Pulmonary artery endothelial cell (primary cell): ENCODE data around the gene SMG1. TPM values are rescaled to one million over a fixed set of nuclear protein-coding genes. Genes with fewer than 3 reads are reported as not detected.
"Not testable (repeated sequence)": the region's sequence is repeated elsewhere in the genome, so short reads cannot be mapped to it uniquely, and the experiment has no call there.

Source experiments
- DNase-seq: peaks from one replicate; pipeline ENCODE4 v3.0.0-alpha.2; 2011; ENCODE audit warnings: low read depth, low spot score
- total RNA-seq: library from RNA; depleted of rRNA; stranded (reverse); fragments of >200 nt; gene quantifications from 2 replicates; pipeline ENCODE4 v1.2.3, GENCODE V29; 2014

SMG1 gene
- total RNA-seq, 1 donor from 2014 or later, result 57.3 TPM

DNA sequence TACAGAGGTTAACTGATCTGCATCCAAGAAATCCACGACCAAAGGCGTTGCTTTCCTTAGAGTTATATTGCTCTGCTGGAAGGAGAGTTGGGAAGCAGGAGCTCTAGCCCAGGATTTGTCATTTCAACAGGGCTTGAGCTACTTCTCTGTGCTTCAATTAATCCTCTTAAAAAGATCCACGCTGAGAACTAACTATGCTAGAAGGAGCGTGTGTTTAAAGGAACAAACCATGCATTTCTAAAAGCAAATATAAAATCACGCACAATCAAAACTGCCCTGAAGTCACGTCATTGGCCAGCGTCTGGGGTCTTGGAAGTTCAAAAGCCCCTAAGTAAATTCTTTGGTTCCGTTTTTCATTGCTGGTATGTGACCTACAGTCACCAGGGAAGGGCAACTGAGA, 125.9 kb downstream of the SMG1 start:
- DNase-seq, result no peak

DNA sequence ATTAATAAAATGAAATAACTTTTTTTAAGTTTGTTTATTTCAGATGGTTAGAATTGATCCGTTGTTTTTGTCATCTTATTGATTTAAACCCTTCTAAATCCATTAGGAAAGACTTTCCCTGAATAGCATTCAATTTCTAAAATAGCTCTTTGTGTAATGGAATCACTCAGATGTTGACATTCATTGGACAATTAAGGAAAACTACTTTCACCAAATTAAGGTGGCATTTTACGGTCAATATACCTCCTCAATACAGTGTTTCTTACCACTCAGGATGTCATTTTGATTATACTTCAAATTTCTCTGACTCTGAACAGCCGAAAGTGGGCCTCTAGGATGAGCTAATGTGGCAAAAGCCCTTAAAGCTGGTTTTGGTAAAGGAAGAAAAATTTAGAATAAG, 126.7 kb downstream of the SMG1 start:
- DNase-seq, result no peak

DNA sequence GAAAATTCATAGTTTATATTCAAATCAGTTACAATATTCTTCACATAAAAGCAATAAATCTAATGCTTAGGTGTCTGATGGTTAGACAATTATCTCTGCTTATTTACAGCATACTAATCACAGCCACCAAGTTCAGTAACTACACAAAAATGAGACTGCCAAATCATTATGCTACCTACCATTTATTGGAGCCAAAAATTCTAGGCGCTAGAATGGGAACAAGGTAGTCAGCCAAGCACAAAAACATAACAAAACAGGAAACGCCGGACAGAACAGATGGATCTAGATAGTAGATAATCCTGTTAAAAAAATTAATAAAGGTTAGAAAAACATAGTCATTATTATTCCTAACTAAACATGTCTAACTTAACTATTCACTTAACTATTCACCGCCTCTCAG, 128.5 kb downstream of the SMG1 start:
- no peak for DNase-seq

DNA sequence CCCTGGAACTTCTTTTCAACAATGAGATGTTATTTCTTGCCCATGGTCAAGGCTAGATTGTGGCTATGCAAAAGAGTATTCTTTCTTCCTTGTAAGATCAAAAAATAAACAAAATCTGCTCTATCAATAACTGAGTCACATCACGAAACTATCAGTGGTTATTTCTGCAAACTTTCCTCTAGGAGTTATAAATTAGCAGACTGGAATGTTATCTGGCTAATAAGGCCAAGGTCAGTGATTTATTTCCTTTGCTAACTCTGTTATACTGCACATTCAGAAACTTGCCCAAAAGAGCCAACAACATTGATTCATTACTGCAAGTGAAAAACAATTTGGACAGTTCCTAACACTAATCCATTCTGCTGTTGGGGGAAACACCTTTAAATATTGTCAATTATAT, 129.8 kb downstream of the SMG1 start:
- no peak for DNase-seq

DNA sequence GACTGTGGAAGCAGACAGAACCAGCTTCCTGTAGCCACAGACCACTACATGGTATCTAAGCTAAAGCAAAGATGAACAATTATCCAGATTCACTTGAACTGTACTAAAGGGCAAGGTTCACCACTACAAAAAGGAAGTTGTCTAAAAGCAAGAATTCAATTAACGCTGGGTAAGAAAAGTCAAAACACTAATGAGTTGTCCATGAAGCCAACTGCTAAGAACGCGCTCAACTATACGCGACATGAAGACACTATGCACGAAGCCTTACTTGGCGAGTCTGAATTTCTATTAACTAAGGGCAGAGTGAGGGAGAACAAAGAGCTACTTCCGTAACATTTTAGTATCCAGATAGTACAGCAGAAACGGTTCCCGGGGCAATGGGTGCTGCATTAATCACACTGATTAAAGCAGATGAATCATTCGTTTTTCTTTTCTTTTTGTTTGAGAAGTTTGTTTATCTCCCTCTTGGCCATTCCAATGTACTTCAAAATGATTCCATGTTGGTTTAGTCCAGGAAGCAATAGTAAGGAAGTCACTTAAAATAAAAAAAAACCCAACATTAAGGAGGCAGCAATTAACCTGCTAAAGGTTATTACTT, 133.3 kb downstream of the SMG1 start:
- peak; percentile 50 for DNase-seq

DNA sequence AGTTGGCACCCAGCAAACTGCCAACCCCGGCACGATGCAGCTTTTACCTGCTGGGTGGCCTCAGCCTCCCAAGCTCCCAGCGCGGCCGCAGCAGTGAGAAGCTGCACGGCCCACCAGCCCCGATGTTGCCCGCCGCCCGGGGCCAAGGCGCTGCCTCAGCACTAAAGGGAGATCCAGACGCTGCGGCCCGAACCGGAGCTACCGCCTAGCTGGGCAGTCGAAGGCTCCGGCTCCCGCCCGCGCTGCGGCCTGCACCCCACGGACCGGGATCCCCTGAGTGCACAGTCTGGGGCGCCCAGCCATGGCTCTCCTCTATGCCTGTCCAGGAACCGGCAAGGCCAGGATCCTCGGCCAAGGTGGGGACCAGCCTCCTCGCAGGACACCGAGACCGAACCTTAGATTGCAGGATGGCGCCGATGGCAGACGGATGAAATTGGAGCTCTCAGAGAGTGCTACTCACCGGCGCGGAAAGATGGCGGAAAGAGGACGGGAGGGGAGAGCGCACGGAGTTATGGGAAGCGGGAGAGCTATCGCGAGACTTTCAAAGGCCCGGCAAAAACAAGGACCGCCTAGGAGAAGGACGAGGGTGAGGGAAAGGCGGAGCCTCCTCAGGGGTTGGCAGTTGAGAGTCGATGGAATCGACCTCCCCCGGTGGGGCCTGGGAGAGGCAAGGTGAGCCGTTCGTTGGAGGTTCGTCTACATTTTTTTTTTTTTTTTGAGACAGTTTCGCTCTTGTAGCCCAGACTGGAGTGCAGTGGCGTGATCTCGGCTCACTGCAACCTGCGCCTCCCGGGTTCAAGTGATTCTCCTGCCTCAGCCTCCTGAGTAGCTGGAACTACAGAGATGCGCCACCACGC, 136.1 kb downstream of the SMG1 start, which contains the start of gene RPS15A:
RPS15A (minus strand) TSS at position 485 of the 857 bp plus-strand sequence. CDS start 1,221 bp downstream, outside the sequence.
- peak; percentile 89 for DNase-seq

DNA sequence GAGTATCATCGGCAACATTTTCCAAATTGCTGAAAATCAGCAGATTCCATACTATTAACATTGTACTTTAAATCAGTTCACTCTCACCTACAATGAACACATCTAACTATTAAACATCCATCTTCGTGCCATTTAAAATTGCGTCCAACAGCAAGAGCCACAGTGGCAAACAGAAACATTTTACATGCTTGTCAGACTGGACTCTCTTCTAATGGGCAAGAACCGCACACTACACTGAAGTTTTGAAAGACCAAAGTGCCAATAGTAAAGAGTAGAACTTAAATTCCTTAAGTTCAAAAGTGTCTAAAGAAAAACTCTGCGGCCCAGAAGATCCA, 136.7 kb downstream of the SMG1 start:
- DNase-seq, result no peak

DNA sequence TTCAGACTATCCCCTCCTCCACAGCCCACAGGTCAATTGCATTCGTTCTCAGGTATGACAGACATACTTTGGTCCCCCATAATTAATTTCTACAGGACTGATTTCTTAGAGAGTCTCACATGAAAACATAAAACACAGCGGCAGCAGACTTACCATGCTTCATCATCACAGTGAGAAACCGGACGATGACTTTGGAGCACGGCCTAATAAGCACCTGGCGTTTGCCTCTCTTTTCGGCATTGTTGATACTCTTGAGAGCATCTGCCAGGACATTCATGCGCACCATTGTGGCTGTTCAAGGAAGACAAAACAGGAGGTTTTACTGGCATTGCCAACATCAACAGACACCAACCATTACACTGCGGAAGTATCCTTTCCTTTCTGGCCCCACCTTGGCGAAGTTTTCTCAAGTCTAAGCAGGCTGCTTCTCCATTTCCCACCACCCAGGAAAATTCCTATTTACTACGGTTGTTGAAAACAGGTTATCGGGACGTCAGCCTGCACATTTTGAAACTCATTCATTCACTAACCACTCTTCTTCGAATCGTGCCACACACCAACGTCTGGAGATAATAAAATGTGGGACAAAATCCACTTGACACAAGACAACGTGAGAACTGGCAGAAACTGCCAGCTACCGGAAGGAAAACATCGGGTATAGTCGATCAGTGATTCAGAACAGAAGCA, 137.2 kb downstream of the SMG1 start:
- DNase-seq, result no peak

DNA sequence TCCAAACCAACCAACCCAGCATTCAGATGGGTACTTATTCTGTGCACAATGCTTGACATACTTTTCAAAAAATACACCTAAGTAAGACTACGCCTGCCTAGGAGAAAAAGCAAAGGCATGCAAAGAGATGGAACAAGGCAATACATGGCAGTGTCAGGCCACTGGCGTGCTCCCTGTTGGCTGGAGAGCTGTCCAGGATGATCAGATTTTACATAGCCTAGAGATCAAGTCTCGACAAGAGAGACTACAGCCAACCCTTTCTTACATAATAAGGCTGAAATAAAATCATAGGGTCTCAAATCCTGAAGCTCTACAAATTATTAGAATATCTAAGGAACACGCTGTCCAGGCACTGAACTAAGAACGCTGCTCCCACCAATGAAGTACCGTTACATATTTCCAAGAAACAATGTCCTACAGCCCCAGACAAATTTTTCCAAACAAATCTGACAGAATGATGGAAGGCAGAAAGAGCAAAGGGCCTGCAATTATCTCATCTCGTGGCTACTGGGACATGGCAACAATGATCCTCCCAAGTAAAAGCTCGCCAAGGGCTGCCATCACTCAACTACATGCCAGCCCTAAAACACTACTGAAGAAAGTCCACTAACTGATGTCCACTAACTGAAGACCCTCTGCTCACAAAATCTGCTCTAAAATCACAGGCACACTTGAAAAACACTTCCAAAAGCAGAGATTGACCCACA, 141.1 kb downstream of the SMG1 start:
- no peak for DNase-seq

DNA sequence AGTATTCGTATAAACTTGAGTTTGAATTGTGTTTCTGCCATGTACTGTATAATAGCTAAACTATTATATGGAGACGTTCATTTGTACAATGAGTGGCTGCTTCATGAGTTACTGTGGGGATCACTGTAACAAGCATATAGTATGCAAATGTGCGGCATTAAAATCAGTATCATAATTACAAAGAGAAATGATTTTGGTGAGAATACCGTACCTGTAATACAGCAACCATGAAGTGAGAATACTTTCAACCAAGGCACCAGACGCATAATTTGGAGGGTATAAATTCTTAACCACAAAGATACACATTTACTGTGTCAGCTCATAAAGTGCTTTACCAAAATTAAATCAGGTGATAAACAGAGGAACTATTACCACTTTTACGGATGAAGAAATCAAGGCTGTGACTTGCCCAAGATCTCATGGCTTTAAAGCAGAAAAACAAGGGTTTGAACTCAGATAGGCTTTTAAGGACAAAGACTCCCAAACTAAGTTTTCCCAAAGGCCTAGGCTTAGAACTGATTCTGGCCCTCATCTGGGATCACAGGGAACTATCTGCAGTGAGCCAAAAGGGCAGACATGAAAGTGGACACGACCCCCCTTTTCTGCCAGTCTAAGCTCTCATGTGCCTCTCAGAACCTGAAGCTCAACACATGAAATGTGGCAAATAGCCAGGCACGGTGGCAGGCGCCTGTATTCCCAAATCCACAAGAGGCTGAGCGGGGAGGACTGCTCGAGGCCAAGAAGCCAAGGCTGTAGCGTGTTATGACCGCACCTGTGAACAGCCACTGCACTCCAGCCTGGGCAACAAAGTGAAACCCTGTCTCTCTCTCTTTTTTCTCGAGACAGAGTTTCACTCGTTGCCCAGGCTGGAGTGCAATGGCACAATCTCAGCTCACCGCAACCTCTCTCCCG, 142.5 kb downstream of the SMG1 start:
- no peak for DNase-seq

DNA sequence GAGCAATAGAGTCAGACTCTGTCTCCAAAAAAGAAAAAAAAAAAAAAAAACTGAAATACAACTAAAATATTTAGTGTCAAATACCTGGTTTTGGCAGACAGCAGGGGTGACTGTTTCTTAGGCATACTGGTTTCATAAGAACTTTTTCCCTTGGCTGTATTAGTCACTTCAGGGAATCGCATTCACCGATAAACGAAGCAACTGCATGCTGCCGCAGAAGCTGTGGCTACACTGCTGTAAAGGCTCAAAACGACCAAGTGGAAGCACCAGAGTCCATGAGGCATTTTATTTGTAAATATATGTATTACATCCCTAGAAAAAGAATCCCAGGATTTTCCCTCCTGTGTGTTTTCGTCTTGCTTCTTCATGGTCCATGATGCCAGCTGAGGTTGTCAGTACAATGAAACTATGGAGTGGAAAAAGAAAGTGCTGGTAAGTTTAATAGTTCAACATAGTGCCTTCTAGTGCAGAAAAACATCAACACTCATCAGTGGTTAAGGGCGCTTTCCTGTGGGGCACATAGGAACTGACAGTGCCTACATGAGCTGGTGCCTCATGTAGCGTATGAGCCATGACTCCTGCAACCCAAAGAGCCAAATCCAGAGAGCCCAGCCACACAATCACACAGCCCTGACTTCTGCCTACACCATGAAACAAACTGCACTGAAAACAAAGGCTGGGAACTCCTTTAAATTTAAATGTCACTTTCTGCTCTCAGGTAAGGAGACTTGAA, 143.3 kb downstream of the SMG1 start:
- no peak for DNase-seq

DNA sequence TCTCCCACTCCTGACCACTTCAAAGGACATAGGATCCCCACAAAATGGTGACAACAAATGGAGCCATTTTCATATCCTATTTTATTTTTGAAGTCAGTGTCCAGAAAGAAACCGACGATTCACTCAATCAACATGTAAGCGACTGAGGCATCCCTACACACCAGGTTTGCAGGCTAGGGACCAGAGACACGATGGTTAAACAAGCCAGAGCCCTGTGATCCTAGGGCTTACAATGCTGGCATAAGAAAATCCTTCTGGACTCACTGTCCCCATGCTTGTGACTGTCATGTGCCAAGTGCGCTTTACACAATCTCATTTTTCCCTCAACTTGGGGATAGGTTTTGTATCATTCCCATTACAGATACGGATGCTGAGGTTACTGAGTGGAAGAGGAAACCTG, 145.0 kb downstream of the SMG1 start:
- DNase-seq, result not testable (repeated sequence)

DNA sequence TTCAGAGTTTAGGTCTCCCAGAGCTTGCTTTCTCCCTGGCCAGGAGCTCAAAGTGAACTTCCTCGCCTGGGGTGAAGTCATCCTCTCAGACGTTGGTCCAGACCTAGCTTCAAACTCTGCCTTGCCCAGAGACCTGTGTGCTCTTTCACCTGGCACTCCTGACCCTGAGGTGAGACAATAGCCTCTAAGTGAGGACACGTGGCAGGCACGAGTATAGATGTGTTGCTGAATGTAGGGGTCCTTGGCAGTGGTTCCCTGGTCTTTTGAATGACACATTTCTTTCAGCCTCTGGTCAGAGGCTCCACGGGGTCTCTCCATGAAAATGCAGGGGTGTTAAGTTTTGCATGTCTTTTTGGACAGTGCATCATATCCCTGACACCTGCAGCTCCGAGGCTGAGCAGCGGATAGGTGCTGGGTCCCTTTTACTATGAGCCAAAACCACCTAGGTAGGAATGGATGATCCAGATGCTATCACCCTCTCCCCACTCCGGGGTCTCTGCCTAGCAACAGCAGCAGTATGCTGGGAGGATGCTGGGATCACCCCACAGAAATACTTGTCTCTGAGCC, 145.7 kb downstream of the SMG1 start:
- DNase-seq, result not testable (repeated sequence)

DNA sequence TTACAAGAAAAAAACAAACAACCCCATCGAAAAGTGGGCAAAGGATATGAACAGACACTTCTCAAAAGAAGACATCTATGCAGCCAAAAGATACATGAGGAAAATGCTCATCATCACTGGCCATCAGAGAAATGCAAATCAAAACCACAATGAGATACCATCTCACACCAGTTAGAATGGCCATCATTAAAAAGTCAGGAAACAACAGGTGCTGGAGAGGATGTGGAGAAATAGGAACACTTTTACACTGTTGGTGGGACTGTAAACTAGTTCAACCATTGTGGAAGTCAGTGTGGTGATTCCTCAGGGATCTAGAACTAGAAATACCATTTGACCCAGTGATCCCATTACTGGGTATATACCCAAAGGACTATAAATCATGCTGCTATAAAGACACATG, 148.5 kb downstream of the SMG1 start:
- not testable (repeated sequence) for DNase-seq

DNA sequence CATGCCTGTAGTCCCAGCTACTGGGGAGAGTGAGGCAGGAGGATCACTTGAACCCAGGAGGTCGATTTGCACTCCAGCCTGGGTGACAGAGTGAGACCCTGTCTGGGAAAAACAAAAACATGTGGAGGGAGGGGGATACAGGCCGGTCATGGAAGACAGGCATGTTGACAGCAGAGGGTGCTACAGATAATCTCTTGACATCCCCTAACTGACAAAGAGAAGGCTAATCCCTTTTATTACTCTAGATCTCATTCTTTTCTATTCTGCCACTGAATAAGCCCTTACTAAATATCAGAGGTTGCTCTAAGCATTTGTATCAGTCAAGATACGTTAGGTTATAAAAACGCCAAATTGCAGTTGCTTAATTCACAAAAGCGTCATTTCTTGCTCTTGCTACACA, 149.9 kb downstream of the SMG1 start:
- DNase-seq, result not testable (repeated sequence)

DNA sequence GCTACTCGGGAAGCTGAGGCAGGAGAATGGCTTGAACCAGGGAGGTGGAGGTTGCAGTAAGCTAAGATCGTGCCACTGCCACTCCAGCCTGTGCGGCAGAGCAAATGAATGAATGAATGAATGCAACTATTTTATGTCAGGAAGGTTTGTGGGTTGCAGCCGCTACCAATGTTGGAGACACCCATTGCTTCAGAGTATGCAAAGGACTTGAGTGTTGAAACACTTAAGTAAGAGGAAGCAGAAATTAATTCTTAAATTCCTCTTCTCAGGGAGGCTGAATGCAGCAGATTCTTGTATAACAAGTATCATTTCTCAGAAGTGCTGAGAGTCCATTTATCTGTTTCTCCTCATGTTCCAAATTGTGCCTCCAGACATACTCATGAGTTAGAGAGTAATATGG, 151.6 kb downstream of the SMG1 start:
- DNase-seq, result not testable (repeated sequence)

DNA sequence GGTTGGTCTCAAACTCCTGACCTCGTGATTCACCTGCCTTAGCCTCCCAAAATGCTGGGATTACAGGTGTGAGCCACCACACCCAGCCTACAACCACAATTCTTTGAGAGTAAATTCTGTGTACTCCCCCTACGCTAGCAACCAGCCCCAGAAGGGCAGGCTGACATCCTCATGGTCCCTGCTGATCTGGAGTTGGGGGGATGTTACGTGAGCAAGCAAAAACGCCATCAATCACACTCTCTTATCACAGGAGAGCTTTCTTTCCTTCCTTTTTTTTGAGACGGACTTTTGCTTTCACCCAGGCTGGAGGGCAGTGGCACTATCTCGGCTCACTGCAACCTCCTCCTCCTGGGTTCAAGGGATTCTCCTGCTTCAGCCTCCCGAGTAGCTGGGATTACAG, 154.0 kb downstream of the SMG1 start:
- not testable (repeated sequence) for DNase-seq

DNA sequence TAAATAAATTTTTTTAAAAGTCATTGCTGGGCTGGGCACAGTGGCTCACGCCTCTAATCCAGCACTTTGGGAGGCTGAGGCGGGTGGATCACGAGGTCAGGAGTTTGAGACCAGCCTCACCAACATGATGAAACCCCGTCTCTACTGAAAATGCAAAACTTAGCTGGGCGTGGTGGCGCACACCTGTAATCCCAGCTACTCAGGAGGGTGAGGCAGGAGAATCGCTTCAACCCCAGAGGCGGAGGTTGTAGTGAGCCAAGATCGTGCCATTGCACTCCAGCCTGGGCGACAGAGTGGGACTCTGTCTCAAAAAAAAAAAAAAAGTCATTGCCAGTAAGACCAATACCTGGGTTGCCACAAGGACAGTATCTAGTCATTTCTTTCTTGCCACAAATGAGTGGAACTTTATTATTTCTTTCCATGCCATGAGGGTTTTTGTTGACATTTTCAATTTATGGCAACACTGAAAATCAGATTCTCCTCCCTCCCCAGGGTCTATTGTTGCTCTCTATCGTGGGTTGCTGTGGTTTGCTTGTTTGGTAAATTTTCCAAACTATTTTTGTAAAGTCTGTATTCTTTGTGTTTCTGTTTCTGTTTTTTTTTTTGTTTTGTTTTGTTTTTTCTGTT, 155.8 kb downstream of the SMG1 start:
- not testable (repeated sequence) for DNase-seq

DNA sequence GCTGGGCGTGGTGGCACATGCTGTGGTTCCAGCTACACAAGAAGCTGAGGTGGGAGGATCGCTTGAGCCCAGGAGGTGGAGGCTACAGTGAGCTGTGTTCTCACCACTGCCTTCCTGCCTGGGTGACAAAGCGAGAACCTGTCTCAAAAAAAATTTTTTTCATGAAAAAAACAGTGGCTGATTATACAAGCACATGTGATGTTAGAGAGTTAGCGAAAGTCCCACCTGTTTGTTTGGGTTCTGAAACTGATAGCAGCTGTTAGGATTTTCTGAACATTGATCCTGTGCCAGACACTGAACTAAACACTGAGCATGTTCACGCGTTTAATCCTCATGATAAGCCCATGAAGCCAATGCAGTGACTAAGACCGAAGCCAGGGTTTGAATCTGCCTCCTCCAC, 159.0 kb downstream of the SMG1 start:
- DNase-seq, result not testable (repeated sequence)
